ENCODE data around the gene DENND2D. TPM values are rescaled to one million over a fixed set of nuclear protein-coding genes. Genes with fewer than 3 reads are reported as not detected.
"Not testable (repeated sequence)": the region's sequence is repeated elsewhere in the genome, so short reads cannot be mapped to it uniquely, and the experiment has no call there.

DENND2D gene
- total RNA-seq, 1 donor from 2014 or later, result 47.5 TPM

DNA sequence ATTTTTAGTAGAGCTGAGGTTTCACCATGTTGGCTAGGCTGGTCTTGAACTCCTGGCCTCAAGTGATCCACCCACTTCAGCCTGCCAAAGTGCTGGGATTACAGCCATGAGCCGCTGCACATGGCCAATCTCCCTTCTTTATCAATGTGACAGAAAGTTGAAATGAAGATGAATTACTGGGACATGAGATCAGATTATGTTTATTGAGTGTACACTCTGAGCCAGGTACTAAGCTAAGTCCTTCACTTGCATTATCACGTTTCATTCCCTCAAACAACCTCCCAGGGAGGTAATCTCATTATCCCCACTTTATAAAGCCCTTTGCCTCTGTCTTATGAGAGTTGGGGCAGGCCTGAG is 20.8 kb upstream of the DENND2D start:
- no peak for ATAC-seq

DNA sequence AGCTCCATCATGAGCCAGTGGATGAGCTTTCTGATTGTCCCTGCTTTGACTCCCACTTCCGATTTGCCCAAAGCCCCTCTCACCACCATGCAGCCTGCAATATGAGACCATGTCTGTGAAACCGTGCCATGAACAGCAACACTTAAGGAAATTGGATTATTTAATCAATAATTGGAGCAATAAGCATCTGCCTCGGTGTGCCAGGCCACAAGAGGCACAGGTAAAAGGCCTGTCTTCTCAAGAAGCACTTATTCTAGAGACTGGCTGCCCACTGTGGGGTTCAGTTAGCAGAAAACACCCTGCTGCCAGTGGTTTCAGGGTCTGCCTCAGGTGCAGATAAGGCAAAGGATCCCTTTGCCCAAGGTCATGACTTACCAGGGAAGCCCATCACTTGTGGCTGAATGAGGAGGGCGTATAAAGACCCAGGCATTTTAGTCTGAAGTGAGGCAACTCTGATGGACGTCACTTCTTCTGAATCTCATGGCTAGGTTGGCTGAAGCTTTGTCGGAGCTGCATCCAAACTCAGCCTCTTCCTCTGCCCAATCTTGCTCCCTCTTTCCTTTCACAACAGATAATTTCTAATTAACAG is 19.9 kb upstream of the DENND2D start:
- no peak for ATAC-seq

DNA sequence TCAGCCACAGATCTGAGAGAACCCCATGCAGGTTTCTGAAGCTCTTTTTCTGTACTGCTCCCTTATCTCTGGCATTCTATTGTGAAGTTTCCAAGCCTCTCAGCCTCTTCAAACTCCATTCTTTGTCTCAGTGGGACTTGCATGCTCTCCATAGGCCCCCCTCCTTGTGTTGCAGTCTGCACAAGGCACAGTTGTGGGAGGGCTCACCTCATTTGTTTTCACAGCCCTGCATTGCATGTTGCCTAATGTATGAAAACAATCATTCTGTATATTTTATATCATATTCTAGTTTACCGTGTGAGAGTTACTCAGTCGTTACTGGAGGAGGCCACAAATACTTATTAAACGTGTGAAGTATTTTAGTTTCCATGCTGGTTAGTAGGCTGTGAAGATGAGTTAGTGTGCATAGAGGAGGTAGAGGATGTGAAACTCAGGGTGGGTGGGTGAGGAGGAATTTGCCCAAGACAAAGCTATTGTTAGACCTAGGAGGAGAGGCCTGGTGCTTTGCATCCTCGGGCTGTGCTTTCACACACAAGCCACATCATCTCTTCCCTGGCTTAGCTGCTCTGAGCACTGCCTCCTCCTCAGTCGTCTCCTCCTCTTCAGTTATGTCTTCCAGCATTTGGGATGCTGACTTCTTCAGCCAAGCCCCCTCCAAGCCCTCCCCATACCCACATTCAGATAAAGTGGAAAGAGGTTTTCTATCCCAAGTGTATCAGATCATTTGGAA is 19.3 kb upstream of the DENND2D start:
- ATAC-seq, result peak; percentile 34

DNA sequence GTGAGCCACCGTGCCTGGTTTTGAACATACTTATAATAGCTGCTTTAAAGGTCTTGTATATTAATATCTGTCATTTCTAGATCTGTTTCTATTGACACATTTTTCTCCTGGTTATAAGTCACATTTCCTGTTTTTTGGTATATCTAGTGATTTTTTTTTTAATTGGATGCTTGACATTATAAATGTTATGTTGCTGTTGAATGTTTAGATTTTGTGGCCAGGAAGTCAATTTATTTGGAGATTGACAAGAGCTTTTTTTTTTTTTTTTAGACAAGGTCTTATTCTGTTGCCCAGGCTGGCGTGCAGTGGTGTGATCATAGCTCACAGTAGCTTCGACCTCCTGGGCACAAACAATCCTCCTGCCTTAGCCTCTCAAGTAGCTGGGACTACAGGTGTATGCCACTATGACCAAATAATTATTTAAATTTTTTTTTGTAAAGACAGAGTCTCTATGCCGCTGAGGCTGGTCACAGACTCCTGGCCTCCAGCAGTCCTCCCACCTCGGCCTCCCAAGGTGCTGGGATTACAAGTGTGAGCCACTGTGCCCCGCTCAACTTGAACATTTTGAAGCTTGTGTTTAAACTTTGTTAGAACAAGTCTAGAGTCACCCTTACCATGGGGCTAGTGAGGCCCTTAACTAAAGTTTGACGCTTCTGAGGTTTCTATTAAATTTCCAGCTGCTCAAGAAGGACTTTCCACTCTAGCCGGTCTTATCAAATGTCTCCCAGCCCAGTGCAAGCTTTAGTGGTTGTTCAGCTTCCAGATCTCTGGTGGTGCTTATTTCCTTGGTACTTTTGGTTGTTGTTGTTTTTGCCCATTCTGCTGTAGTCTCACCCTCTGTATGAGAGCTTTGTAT is 18.5 kb upstream of the DENND2D start:
- no peak for ATAC-seq

DNA sequence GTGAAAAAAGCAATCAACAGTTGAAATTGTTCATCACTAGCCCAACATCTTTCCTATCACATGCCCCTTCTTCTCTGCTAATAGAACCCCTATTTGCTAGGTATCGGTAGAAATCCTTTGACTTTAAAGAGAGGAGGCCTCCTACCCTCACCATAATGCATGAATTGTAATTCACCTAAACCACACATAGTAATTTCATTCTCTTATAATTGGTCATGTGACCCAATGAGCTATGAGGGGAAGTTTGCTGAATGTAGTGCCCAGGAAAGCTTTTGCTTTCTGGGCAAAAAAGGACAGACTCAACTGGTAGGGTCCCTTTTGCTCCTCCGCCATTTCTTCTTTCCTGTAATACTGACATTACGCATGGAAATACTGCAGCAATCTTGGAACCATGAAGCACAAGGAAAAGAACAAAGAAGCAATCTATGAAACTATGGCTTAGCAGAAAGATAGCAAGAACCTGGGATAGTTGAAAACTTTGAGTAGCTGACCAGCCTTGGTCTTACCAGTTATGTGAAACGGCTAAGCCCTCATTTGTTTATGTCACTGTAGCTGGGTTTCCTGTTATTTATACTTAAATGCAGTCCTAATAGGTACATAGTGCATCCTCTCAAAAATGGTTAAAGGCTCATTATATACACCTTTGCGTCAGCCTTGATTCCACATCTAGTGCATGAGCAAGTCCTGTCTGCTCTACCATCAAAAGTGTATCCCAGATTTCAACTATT is 16.9 kb upstream of the DENND2D start:
- ATAC-seq, result no peak

DNA sequence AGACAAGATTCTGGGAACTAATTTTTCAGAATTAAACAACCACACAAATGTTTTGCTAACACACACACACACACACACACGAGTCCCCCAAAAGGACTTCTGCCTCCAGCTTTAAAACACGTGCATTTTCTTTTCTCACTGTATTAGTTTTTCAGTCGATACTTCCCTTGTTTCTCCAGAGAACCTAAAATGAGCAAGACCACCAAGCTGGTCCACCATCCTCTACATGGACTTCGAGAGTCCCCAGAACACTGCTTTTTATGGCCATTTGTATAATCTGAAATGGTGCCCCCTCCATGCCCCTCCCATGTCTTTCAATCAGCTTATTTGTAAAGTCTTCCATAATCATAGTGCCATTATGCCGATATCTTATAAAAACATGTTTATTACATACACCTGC is 16.3 kb upstream of the DENND2D start:
- no peak for ATAC-seq

DNA sequence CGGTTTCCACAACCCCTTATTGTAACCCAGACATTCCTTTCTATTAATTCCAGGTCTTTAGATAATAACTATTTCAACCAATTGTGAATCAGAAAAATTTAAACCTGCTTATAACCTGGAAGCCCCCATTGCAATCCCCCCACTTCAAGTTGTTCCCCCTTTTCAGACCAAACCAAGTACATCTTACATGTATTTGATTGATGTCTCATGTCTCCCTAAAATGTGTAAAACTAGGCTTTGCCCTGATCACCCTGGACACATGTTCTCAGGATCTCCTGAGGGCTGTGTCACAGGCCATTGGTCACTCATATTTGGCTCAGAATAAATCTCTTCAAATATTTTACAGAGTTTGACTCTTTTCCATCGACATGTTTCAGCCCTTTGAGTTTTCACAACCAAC is 14.8 kb upstream of the DENND2D start:
- ATAC-seq, result not testable (repeated sequence)

DNA sequence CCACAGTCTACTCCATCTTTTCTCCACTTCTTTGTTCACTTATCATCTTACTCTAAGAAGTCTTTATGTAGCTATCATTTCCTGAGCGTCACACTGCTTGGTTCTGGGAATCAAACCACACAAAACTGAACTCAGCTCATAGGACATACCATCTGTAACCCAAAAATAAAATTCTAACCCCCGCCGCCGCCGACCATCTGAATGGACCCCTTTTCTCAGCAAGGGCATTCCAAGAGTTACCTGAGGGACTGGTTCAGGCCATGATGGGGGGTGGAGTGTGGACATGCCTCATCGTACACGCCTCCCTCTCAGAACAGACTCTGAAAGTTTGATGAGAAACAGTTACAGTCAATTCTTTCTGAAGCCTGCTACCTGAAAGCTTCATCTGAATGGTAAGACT is 14.4 kb upstream of the DENND2D start:
- no peak for ATAC-seq

DNA sequence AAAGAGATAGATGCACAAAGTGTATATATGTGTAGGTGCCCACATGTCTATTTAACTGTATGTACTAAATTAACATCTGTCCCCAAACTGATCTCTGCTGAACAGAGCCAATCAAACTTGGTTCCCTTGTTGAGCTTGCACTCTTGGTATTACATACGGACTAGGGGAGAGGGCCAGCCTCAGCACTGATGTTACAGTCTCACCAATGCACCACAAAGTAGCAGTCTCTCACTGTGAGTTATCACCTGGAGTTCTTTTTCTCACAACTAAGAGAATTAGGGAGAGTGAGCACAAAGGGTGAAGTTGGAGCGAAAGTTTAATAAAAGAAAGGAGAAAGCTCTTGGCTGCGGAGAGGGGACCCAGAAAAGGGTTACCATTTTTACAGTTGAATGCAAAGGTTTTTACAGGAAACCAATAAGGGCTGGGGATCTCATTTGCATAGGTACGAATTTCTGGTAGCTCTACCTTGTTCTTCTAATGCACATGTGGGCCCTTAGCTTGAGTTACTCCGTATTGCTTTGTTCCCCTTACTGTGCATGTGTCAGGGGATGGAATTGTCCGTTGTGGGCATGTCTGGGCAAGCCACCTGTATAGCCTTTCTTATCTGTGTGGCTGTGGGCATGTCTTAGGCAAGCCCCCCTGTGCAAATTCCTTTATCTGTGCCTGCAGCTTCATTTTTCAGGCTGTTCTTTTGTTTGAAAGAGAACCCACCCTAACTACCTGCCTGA is 13.8 kb upstream of the DENND2D start:
- ATAC-seq, result no peak

DNA sequence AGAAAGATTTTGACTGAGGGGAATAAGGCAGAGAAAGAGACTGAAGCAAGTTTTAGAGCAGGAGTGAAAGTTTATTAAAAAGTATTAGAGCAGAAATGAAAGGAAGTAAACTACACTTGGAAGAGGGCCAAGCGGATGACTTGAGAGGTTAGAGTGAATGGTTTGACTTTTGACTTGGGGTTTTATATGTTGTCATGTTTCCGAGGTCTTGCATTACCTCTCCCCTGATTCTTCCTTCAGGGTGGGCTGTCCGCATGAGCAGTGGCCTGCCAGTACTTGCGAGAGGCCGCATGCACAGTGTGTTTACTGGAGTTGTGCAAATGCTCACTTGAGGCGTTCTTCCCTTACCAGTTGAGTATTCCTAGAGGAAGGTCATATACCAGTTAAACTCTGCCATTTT is 13.0 kb upstream of the DENND2D start:
- no peak for ATAC-seq

DNA sequence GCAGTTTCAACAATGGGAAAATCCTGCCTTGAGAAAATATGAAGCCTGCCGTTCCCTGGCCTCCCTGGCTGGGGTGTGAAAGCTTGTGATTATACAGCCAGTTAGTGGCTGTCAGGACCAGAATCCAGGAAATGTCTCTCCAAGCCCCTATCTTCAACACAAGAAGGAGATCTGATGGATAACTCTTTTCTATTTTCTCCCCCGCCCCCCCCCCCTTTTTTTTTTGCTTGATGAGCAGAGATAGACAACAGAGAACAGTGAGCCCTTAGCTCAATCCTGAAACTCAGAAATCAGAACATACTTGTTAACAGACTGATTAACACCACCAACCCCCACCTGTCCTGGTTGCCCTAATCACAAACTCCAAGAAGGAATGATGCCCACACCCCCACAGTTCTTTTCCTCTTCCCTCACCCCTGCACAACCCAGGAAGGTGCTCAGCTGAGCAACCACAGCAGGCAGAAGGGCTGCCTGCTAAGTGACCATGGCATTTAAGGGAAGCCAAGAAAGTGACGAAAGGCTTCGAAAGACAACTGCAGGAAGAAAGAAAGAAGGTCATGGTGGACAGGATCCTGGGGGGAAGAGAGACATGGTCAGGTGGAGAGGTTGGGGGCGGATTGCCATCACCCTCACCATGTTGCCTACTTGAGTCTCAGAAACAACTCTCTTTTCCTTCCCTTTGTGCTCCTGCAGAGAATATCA is 12.3 kb upstream of the DENND2D start:
- ATAC-seq, result no peak

DNA sequence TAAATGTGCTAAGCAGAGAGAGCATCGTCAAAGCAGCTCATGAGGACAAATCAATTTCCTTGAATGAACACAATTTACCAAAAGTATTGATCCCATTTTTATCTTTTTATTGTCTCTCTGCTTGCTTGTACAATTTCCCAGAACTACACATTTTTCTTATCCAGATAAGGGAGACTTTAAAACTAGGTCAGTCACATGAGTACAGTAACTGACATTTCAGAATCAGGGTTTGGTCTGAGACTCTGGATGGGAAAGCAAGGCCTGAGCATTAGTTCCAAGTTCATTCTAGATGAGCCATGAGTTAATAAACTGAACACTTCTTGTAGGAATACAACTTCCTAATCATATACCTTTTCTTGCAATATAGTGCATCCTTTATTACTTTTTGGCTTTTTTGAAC is 11.5 kb upstream of the DENND2D start:
- no peak for ATAC-seq

DNA sequence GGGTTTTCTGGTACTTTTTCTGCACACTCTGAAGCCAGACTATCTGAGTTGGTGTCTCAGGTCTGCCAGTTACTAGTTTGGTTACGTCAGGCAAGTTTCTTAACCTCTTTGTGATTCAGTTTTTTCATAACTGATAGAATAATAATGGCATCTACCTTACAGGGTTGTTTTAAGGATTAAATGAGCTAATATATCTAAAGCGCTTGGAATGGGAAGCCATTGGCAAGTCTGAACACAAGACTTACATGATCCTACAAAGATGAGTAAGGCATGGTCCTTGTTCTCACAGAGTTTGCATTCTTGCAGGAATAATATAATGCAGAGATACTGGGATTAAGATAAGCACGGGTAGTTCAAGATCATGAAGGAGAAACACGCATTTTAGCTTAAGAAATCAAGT is 9.2 kb upstream of the DENND2D start:
- ATAC-seq, result peak; percentile 88

DNA sequence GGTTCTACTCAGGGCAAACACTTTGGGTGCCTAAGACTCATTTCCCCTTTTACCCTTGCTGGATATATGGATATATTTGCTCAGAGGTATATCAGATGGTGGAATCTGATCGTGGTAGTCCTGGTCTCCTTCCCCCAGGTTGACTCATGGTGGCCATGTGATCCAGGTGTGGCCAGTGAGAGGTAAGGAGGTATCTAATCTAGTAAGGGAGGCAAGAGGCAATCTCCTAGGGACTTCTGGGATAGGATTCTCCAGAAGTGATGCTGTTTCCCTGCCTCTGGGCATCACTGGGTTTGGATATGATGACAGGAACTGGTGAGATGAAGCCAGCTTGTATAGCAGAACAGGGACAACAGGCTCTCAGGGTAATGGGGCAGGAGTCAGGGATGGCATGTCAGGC is 8.5 kb upstream of the DENND2D start:
- peak; percentile 14 for ATAC-seq

DNA sequence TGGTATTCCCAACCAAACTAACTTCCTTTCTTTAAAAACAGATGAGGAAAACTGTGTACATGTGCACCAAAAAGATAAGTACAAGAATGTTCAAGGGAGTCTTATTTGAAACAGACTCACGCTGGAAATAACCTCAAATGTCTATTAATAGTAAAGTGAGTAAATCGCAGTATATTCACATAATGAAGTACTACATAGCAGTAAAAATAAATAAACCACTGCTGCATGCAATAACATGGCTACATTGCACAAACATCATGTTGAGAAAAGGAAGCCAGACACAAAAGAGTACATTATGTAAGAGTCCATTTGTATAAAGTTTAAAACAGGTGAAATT is 5.2 kb upstream of the DENND2D start:
- no peak for ATAC-seq

DNA sequence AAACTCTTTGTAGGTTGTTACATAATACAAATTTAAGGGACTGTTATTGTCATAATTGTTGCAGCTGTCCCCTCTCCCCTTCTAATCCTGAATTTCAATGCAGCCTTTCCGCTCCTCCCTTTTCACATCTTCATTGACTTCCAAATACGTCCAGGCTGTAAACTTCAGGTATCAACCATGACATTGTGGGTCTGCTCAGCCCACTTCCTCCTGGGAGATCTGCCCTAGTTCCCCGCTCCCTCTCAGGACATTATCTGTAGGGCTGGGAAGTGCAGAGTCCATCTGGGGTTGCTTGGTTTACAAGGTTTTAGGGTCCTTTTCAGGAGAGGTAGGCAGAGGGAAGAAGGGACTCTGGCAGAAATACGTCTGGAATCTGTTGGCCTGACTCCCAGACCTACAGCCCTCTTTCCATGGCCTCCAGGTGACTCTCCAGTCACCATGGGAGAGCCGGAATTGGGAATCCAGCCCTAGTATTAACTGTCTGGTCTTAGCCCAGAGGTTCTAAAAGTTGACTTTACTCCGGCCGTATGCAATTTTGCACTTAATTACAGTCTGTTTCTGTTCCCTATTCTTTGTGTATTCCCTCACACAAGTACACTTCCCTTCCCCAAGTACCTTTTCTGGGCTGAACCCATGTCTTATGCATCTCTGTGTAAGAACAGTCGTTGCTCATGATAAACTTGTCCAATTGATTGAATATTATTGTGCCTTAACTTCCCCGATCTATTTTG is 4.7 kb upstream of the DENND2D start:
- no peak for ATAC-seq

DNA sequence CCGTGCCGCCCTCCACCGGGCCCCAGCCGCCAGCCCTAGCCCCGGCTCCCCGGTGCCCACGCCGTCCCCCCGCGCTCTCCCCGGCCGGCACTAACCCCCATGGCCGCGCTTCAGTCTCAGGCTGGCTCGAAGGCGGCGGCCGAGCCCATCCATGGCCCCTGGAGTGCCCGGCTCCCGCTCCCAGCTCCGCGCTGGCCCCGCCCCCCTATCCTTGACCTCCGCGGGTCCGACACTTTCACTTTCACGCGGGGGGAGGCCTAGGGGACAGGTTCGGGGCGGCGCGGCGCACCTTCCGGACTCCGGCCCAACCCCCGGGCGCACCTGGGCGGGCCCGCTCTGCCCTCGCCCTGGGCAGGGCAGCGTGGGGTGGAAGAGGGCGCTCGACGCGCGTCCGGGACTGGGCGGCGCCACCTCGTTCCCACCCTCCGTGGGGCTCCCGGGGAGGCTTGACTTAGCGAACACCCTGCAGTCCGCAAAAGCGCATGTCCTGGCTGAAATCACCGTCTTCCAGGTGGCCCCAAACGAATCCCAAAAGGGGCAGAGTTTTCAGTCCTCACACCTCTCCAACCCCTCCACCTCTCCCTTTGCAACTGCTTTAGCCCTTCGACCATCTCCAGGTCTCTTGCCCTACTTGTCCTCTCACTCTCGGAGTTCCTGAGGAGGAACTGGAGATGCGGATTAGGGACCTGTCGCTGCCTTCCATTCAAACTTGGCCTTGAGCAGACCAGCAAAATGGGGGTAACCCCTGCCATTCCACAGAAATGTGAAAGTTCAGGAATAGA is 3.9 kb upstream of the DENND2D start:
- ATAC-seq, result peak; percentile 83

DNA sequence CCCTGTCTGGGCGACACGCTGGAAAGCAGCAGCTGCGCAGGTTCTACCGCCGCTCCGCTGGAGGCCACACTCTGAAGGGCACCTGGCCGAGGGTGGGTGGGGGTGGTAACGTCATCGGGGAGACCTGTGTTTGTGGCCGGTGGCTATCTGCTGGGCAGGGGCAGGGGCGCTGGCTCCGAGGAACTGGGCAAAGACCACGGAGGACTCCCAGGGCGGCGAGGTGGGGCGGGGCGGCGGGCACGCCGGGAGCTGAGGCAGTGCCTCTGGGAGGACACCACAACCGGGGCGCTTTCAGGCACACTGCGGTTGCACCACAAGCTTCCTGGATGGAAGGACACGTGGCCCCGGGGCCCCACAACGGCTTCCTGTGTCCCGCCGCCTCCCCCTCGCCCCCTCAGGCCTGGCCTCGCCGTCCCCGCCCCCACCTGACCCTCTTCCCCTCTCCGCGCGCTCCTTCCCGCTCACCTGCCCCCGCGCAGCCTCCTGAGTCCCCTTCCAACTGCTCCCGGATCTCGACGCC is 3.3 kb upstream of the DENND2D start:
- peak; percentile 77 for ATAC-seq

DNA sequence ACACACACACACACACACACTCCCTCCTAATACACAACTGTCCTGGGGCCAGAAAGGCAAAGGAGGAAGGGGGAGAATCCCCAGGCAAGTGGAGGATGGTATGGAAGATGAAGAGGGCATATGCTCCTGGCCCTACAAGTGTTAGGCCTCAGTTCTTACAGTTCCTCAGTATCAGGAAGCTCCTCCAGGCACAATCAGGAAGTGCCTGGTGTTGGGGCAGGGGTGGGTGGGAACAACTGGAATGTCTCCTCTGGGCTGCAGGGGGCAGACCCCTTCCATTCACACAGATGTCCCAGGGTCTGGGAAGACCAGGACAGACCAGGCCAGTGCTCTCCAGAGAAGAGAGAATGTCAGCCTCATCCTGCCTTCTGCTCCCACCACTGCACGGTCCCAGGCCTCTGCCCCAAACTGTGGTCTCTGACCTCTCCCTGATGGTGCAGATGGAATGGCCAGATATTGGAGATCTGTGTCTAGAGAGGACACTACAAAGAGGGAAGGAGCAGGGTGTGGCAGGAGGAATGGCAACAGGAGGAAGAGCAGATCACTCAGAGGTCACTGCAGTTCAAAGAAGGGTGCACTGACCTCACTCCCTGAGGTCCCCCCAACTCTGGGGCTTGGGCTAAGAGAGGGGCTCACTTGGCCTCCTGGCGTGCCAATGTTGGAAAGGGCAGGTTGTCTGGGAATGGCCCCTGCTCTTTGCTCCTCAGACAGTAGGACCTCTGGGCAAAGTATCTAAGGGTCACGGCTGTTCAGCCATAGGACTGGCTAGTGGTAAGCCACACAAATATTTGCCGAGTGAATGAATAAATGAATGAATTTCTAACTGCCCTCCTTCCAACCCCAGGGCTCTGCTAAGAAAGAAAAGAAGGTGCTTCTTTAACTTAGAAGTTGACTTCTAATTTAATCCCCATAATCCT is 2.5 kb upstream of the DENND2D start:
- ATAC-seq, result no peak

Data from esophagus mucosa (tissue), 1 donor.